Dendritic cell treated with granulocyte-macrophage colony-stimulating factor and Interleukin-4, amounts not matched to agents 40 ng/mL and 50 ng/mL, for 4 days (primary cell): Measurements from ENCODE around the gene MACROD2.

Source experiments
- H3K27ac Mint-ChIP-seq: one replicate; pipeline ENCODE4 v1.8.0; 2022; ENCODE audit warnings: mild to moderate bottlenecking, mixed read lengths
- H3K27me3 Mint-ChIP-seq: one replicate; pipeline ENCODE4 v1.8.0; 2022; ENCODE audit warnings: mild to moderate bottlenecking, mixed read lengths
- H3K36me3 Mint-ChIP-seq: one replicate; pipeline ENCODE4 v1.8.0; 2022; ENCODE audit warnings: low read depth, mixed read lengths
- H3K4me1 Mint-ChIP-seq: one replicate; pipeline ENCODE4 v1.8.0; 2022; ENCODE audit warnings: low read depth, mixed read lengths
- H3K4me3 Mint-ChIP-seq: one replicate; pipeline ENCODE4 v1.8.0; 2022; ENCODE audit warnings: mild to moderate bottlenecking, moderate library complexity, mixed read lengths
- H3K9me3 Mint-ChIP-seq: one replicate; pipeline ENCODE4 v1.8.0; 2022; ENCODE audit warnings: mixed read lengths
- intact Hi-C: fragments of 100-400 bp; cut with micrococcal nuclease; formaldehyde crosslinking; loops from one replicate; pipeline ENCODE4 v1.15.0; 2022

MACROD2 gene

DNA sequence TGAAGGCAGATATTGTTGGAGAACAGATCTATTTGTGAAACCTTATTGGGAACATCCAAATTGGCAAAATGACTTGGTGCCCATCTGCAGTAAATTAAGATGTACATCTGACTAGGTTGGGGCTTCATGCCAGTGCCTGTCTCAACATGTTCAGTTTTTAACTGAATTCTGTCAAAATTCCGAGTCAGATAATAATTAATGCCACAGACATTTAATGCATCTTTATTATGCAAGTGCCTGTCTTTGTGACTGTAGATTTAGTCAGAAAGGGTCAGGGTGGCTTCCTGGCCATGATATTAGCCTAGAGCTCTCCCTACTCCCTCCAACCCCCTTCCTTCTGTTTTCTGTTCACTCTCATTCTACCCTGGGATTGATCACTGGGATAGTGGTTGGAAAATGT is 541.4 kb downstream of the MACROD2 start:
- H3K4me3 Mint-ChIP-seq: no peak overlapping the region
- H3K4me1 Mint-ChIP-seq: no peaks in the 10 kb centered on the region
- peaks cover 26% of the 10 kb centered on the region for H3K9me3 Mint-ChIP-seq
- no peaks in the 10 kb centered on the region for H3K27me3 Mint-ChIP-seq
- H3K27ac Mint-ChIP-seq: no peak overlapping the region
- H3K36me3 Mint-ChIP-seq: no peaks in the 10 kb centered on the region
- intact Hi-C loops: no loop called here

DNA sequence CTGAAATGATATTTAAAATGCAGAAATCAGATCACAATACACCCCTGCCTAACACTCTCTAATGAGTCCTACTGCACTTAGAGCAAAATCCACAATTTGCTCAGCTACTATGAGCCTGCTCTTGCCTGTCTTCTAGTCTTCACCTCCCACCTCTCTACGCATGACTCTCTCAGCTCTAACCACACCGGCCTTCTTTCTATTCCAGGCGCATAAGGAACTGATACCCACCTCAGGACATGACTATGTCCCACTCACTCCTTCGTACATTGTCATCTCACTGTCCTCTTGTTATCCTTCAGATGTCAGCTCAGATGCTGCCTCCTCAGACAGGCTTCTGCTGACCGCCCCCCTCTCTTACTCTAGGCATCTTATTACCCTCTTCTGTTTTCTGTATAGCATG is 543.1 kb downstream of the MACROD2 start:
- Mint-ChIP-seq H3K9me3 (peaks cover 26% of the 10 kb centered on the region), H3K36me3 (no peaks in the 10 kb centered on the region), H3K27me3 (no peaks in the 10 kb centered on the region), H3K27ac (no peak overlapping the region), H3K4me3 (no peak overlapping the region), H3K4me1 (no peaks in the 10 kb centered on the region)
- intact Hi-C loops: no loop called here

DNA sequence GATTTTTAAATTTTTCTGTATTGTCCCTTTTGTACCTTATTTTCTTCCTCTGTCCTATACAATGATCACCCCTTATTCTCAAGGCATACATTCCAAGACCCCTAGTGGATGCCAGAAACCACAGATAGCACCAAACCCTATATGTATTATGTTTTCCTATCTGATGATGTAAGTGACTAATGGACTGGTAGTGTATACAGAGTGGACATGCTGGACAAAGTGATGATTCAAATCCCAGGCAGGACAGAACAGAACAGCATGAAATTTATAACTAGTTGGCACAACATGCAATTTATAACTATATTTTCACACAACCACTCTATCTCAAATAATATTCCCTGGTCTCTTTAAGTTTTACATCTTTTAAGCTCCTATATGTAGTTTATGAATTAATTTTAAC is 547.7 kb downstream of the MACROD2 start:
- peaks cover 12% of the 10 kb centered on the region for H3K9me3 Mint-ChIP-seq
- intact Hi-C loops: no loop called here
- H3K4me3 Mint-ChIP-seq: no peak overlapping the region
- H3K27ac Mint-ChIP-seq: no peak overlapping the region
- H3K36me3 Mint-ChIP-seq: no peaks in the 10 kb centered on the region
- H3K27me3 Mint-ChIP-seq: no peaks in the 10 kb centered on the region
- no peaks in the 10 kb centered on the region for H3K4me1 Mint-ChIP-seq

DNA sequence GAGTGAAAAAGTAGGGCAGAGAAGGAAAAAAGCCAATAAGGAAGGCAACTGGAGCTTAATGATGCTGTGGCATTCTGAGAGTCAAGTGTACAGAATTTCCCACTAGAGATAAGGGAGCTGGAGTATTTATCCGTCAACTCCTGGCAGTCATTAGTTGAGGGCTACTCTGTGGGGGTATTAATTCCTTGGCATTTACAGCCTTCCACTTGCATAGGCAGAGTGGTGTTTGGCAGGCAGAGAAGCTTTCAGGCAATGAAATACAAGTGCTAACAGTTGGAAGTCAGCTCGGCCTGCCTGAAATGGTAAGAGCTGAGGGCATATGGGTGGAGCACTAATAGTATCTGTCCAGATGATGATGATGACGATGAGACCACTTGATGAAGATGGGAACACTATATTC is 549.4 kb downstream of the MACROD2 start:
- Mint-ChIP-seq H3K27ac (no peak overlapping the region), H3K4me3 (no peak overlapping the region), H3K36me3 (no peaks in the 10 kb centered on the region), H3K9me3 (no peaks in the 10 kb centered on the region), H3K4me1 (no peaks in the 10 kb centered on the region), H3K27me3 (no peaks in the 10 kb centered on the region)
- intact Hi-C loops: no loop called here

DNA sequence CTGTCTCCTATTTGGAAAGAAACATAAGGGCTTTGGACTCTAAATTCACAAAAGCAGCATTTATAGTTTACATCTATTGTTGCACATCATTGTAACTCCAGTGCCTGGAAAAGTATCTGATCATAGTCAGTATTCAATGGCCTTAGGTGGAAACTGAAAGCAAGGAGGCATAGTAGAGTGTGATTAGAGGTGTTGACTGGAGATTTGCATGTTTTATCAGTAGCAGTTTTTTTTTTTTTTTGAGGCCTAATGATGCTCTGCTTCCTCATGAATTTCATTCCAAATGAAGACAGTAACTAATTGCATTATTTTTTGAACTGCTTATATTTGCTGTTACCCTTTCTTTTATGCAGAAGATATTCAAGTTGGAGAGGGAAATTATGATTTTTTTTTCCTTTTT is 555.3 kb downstream of the MACROD2 start:
- no peaks in the 10 kb centered on the region for H3K4me1 Mint-ChIP-seq
- H3K9me3 Mint-ChIP-seq: peaks cover 18% of the 10 kb centered on the region
- no peaks in the 10 kb centered on the region for H3K36me3 Mint-ChIP-seq
- H3K27ac Mint-ChIP-seq: no peak overlapping the region
- no peaks in the 10 kb centered on the region for H3K27me3 Mint-ChIP-seq
- no peak overlapping the region for H3K4me3 Mint-ChIP-seq
- intact Hi-C loops: no loop called here

DNA sequence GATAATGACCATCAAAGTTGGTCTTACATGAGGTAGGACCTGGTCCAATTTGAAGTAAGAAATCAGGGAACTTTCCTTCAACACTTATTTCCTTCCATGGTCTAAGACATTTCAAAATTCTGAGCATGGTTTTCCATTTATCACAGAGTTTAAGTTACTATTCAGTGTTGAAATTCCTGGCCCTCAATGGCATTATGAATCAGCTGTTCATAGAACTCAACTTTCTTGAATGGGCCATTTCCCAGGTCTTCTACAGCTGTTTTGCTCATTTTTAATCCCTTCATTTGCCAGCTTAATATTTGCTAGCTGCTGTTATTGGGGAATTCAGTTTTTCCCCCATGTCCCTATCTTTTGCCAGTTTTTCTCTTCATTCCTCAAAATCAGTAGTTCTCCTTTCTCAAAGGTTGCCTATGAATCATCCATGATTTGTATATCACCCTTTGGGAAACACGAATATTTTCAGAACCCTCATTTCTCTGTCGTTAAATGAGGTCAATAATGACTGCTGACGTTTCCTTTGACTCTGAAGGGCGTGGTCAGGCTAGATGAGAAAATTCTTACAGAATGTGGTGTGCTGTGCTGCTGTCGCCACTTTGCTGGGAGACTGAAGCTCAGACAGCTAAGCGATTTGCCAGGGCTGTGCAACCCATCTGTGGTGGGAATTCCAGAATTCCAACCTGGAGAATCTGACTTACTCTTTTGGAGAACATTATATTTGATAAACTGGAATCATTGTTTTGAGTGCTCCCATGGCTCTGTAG is 558.6 kb downstream of the MACROD2 start:
- no peak overlapping the region for H3K4me3 Mint-ChIP-seq
- intact Hi-C loops: no loop called here
- H3K27me3 Mint-ChIP-seq: no peaks in the 10 kb centered on the region
- no peaks in the 10 kb centered on the region for H3K36me3 Mint-ChIP-seq
- H3K4me1 Mint-ChIP-seq: no peaks in the 10 kb centered on the region
- peaks cover 18% of the 10 kb centered on the region for H3K9me3 Mint-ChIP-seq
- H3K27ac Mint-ChIP-seq: no peak overlapping the region

DNA sequence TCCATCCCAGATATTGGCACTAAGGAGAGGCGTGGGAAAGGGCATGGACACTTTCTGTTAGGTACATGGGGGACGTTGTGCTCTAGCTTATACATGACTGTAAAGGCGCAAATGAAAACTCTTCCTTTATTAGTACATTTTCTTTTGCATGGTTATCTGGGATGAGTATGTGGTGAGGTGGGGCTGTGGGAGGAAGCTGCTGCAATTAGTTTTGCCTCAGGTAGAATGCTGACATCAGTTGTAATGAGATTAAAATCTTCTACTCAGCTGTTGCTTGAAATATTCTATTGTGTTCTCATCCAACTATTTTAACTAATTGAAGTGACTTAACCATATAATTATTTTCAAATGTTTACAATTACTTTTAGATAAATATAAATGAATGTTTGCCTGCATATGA is 560.4 kb downstream of the MACROD2 start:
- no peaks in the 10 kb centered on the region for H3K27me3 Mint-ChIP-seq

DNA sequence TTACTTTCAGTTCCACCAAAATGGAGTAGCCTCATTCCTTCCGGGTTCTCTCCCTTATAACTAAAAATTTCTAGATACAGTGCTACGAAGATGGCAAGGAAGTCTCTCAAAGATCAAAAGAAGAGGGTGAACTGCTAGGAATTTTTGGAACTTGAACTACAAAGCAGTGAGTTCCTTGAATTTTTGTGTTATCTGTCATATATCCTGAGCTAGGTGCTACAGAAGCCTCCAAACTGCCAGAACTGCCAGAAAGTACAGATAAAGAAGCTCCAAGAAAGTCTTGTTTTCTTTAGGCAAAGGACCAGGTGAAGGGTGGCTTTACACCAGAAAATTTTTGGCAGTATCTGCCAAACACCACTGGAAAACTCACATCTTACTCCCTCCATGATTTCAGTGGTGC is 560.9 kb downstream of the MACROD2 start:
- no peak overlapping the region for H3K4me3 Mint-ChIP-seq
- intact Hi-C loops: no loop called here
- no peak overlapping the region for H3K27ac Mint-ChIP-seq
- H3K9me3 Mint-ChIP-seq: peaks cover 9% of the 10 kb centered on the region
- H3K36me3 Mint-ChIP-seq: no peaks in the 10 kb centered on the region
- H3K27me3 Mint-ChIP-seq: no peaks in the 10 kb centered on the region
- H3K4me1 Mint-ChIP-seq: no peaks in the 10 kb centered on the region

More for the DNA sequence above, 560.4 kb downstream of the MACROD2 start:
- no peak overlapping the region for H3K4me3 Mint-ChIP-seq
- no peaks in the 10 kb centered on the region for H3K36me3 Mint-ChIP-seq
- H3K4me1 Mint-ChIP-seq: no peaks in the 10 kb centered on the region
- H3K27ac Mint-ChIP-seq: no peak overlapping the region
- H3K9me3 Mint-ChIP-seq: peaks cover 9% of the 10 kb centered on the region
- intact Hi-C loops: no loop called here

DNA sequence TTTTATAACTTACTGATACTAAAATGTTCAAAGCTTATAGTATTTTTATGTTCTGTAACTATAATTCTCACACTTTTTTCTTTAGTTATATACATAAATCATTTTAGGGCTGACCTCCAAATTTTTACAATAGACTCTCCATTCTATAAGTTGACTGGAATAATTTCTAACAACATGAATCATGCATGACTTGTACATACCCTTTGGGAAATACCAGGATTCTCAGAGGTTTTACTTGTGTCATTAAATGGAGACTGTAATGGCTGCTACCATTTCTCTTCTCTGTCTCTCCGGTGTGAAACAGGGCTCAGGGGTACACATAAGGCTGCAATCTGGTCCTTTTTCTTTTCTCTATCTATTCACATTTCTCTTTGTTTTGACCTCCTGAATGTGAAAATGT is 564.3 kb downstream of the MACROD2 start:
- no peak overlapping the region for H3K4me3 Mint-ChIP-seq
- no peaks in the 10 kb centered on the region for H3K4me1 Mint-ChIP-seq
- no peak overlapping the region for H3K27ac Mint-ChIP-seq
- H3K36me3 Mint-ChIP-seq: no peaks in the 10 kb centered on the region
- H3K27me3 Mint-ChIP-seq: no peaks in the 10 kb centered on the region
- intact Hi-C loops: no loop called here
- peaks cover 22% of the 10 kb centered on the region for H3K9me3 Mint-ChIP-seq

DNA sequence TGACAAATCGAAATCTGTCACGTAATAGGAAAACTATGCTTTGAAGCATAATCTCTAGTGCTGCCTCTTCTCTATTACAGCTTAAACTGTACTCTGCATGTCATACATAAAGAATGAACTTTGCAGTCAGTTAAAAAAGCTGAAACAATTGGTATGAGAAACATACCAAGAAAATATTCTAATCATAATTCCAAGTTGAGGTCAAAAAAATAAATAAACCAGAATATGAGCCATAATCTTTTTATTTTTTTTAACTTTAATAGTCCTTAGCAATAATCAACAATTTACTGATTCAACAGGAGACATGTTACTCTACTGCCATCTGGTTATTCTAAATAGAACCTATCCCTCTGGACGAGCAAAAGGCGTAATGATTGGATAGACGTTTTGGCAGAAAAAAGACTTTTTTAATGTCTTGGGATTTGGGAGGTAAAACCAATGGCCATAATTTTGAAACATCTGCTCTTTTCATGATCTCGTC is 566.5 kb downstream of the MACROD2 start:
- Mint-ChIP-seq H3K4me1 (no peaks in the 10 kb centered on the region), H3K9me3 (peaks cover 38% of the 10 kb centered on the region), H3K27ac (no peak overlapping the region), H3K36me3 (no peaks in the 10 kb centered on the region), H3K4me3 (no peak overlapping the region), H3K27me3 (no peaks in the 10 kb centered on the region)
- intact Hi-C loops: no loop called here

DNA sequence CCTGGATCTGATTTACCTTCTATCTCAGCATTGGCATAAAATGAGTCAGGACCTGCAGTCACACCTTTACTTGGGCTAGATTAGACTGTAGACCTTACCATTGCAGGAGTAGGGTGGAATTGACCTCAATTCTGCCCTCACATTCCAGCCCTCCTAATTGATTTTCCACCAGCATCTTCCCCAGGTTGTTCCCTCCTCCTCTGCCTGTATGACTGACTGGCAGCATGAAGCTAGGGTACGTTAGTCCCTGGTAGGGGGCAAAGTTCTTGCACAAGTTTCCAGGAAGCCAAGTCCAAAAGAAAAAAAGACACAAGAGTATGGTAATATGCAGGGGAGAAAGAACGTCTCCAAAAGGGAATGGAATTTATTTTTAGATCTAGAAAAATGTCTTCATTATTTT is 567.7 kb downstream of the MACROD2 start:
- H3K9me3 Mint-ChIP-seq: peaks cover 38% of the 10 kb centered on the region
- no peak overlapping the region for H3K4me3 Mint-ChIP-seq
- intact Hi-C loops: no loop called here
- H3K36me3 Mint-ChIP-seq: no peaks in the 10 kb centered on the region
- no peaks in the 10 kb centered on the region for H3K4me1 Mint-ChIP-seq
- no peaks in the 10 kb centered on the region for H3K27me3 Mint-ChIP-seq
- no peak overlapping the region for H3K27ac Mint-ChIP-seq

DNA sequence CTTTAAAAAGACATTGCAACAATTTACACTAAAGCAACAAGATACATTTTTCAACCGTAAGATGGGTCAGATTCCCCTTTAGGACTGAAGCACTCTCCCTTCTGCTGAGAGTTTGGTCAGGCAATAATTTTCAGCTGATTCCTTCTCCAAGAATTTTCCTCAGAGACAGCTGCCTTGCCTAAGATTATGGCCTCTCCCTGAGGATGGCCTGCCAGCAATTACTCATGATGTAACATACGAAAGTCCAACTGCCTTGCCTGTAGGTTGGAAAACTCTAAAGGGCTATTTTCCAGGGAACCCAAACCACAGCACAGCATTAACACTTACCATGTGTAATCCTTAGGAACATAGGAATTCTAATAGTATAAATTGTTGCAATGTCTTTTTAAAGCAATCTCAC is 571.2 kb downstream of the MACROD2 start:
- Mint-ChIP-seq H3K27ac (no peak overlapping the region), H3K9me3 (peaks cover 38% of the 10 kb centered on the region), H3K27me3 (no peaks in the 10 kb centered on the region), H3K4me3 (no peak overlapping the region), H3K36me3 (no peaks in the 10 kb centered on the region), H3K4me1 (no peaks in the 10 kb centered on the region)
- intact Hi-C loops: no loop called here

DNA sequence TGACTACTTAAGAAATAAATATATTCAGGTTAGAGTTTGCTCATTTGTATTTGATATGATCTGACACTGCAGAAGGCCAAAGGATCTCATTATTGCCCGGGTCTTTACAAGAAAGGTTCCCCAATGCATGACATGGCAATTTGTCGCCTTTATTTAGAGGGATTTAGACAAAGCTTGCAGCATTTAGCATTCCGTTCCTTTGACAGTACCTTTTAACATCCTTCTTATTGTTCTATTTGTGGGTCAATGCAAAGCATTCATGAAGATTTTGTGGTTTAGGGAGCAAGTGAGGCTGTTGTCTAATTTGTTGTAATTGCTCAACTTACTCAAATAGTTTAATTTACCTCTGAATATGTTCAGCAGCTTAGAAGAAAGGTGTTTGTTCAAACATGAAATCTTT is 572.9 kb downstream of the MACROD2 start:
- Mint-ChIP-seq H3K27ac (no peak overlapping the region), H3K36me3 (no peaks in the 10 kb centered on the region), H3K4me1 (no peaks in the 10 kb centered on the region), H3K9me3 (peaks cover 27% of the 10 kb centered on the region), H3K4me3 (no peak overlapping the region), H3K27me3 (no peaks in the 10 kb centered on the region)
- intact Hi-C loops: no loop called here

DNA sequence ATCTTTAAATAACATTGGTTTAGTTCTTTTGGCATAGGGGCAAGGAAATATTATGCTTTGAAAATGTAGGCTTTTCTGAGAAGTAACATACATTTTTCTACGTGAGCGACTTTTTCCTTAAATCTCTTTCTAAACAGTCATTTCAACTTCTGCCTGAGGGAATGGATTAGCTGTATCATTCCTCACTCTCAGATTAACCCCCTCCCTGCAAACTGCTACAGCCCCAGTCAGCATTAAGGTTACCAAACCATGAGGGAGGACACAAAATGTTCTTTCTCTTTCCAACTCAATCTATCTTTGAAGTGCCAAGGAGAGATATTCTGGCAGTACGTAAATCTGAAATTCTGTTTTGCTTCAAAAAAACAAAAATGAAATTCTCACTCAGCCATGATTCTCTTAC is 573.4 kb downstream of the MACROD2 start:
- intact Hi-C loops: no loop called here
- Mint-ChIP-seq H3K4me1 (no peaks in the 10 kb centered on the region), H3K36me3 (no peaks in the 10 kb centered on the region), H3K27me3 (no peaks in the 10 kb centered on the region), H3K9me3 (peaks cover 24% of the 10 kb centered on the region), H3K27ac (no peak overlapping the region), H3K4me3 (no peak overlapping the region)

DNA sequence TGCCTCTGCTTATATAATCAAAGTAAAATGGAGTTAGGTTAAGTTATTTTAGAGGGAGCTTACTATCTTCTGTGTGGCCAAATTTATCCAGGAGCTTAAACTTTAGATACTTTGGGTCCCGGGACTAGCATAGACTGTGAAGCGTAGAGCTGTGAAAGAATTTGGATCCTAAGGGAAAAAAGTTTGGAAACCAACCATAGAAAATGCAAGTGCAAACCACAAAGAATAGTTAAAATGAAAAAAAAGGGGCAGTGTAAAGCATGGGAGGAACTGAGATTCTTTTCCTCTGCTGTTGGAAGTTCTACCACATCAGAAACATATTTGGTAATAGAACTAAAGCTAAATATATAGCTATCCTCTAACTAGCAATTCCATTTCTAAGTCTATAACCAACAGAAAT is 574.3 kb downstream of the MACROD2 start:
- intact Hi-C loops: no loop called here
- Mint-ChIP-seq H3K9me3 (peaks cover 22% of the 10 kb centered on the region), H3K4me1 (no peaks in the 10 kb centered on the region), H3K36me3 (no peaks in the 10 kb centered on the region), H3K27ac (no peak overlapping the region), H3K27me3 (no peaks in the 10 kb centered on the region), H3K4me3 (no peak overlapping the region)
